ENCODE results near the gene UNK. TPM values are rescaled to one million over a fixed set of nuclear protein-coding genes. Genes with fewer than 3 reads are reported as not detected.

The UNK gene
- total and polyA plus RNA-seq, 2 donors (not counting 3 experiments of a cell fraction or from before 2014, with no cell fraction given) = 18.0 to 23.2 TPM

DNA sequence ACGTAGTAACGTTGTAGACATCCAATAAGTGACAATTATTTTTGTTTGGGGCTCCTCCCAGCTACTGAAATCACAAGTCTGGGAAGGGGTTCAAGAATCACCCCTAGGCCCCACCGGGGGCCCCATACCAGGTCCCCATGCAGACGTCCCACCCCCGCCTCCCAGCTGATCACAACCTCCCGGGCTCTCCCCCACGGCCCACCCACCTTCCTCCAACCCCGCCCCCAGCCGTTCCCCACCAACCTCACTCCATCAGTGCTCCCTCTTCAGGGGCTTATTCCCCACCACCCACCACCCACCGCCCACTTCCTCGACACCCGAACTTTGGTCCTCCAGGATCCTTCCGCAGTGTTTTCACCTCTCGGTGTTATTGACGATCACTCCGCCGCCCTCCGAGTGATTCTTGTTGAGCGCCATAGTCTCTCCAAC is 70.3 kb downstream of the UNK start:
- Histone ChIP-seq H3K36me3 (ENCODE audit: control insufficient read depth in 2 of 2, extremely low read depth in 1 of 2, insufficient read depth in 2 of 2, low read length in 2 of 2) (peaks cover 0 to 13% of the 10 kb centered on the region in 2 experiments), H2AFZ (ENCODE audit: low read depth, low read length) (no peak overlapping the region), H4K20me1 (replicated peaks; ENCODE audit: control insufficient read depth, extremely low read depth, insufficient read depth, low read length) (no peaks in the 10 kb centered on the region), H3K79me2 (ENCODE audit: control insufficient read depth, insufficient read depth, low read length) (peaks cover 13% of the 10 kb centered on the region), H3K4me2 (ENCODE audit: insufficient read depth, low read length) (peak overlapping the region; percentile 84), H3K9me1 (replicated peaks; ENCODE audit: control insufficient read depth, extremely low read depth, insufficient read depth, low read length) (no peaks in the 10 kb centered on the region), H3K4me3 (replicated peaks in 1 of 3; ENCODE audit: insufficient read depth in 1 of 3, low read depth in 1 of 3, low read length in 3 of 3) (peak overlapping the region; percentile 19 to 76 (median 70)), H3K27ac (ENCODE audit: insufficient read depth, low read depth, low read length) (peak overlapping the region; percentile 89), H3K9me3 (replicated peaks; ENCODE audit: control insufficient read depth, insufficient read depth, low read length) (no peaks in the 10 kb centered on the region), H3K9ac (replicated peaks; ENCODE audit: extremely low read depth, insufficient read depth, low read length) (peak overlapping the region; percentile 48), H3K27me3 (ENCODE audit: control insufficient read depth in 2 of 2, insufficient read depth in 2 of 2, low read length in 2 of 2) (no peaks in the 10 kb centered on the region), H3K4me1 (ENCODE audit: control insufficient read depth, extremely low read depth, insufficient read depth, low read length) (peaks cover 39% of the 10 kb centered on the region)
- BruUV-seq (replicated peaks) = no TSS peak
- TF ChIP-seq POLR2AphosphoS5 (IDR thresholded peaks at IDR 0.05; ENCODE audit: insufficient read depth, low read depth, low read length) (no peak), POLR2A (IDR thresholded peaks at IDR 0.05; ENCODE audit: low read depth, low read length) (no peak), GATA2 (IDR thresholded peaks at IDR 0.05; ENCODE audit: insufficient read depth, insufficient read length, low read depth, low read length) (no peak), EZH2 (IDR thresholded peaks at IDR 0.05; ENCODE audit: borderline replicate concordance, low read depth, low read length, severe bottlenecking) (no peak), FOS (IDR thresholded peaks at IDR 0.05; ENCODE audit: borderline replicate concordance, insufficient read depth, low read length) (no peak), MAX (IDR thresholded peaks at IDR 0.05; ENCODE audit: insufficient read depth, insufficient read length) (no peak), JUN (IDR thresholded peaks at IDR 0.05; ENCODE audit: borderline replicate concordance, insufficient read depth, insufficient read length, low read depth) (no peak), MYC (IDR thresholded peaks at IDR 0.05; ENCODE audit: low read depth, low read length) (no peak)
- TF ChIP-seq, protein P1, sequence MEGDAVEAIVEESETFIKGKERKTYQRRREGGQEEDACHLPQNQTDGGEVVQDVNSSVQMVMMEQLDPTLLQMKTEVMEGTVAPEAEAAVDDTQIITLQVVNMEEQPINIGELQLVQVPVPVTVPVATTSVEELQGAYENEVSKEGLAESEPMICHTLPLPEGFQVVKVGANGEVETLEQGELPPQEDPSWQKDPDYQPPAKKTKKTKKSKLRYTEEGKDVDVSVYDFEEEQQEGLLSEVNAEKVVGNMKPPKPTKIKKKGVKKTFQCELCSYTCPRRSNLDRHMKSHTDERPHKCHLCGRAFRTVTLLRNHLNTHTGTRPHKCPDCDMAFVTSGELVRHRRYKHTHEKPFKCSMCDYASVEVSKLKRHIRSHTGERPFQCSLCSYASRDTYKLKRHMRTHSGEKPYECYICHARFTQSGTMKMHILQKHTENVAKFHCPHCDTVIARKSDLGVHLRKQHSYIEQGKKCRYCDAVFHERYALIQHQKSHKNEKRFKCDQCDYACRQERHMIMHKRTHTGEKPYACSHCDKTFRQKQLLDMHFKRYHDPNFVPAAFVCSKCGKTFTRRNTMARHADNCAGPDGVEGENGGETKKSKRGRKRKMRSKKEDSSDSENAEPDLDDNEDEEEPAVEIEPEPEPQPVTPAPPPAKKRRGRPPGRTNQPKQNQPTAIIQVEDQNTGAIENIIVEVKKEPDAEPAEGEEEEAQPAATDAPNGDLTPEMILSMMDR (IDR thresholded peaks at IDR 0.05; ENCODE audit: extremely low read depth in 1 of 2, insufficient read depth in 1 of 2, low read depth in 1 of 2, low read length in 2 of 2) = no peak
- FAIRE-seq (no peak), DNase-seq (ENCODE audit: low read depth, low spot score) (no peak)
- intact Hi-C loops (cut with micrococcal nuclease) = loop anchor here (1.0 to 2.0 kb wide), 6 partner anchors 10 to 70 kb away; partner anchors contain the start of genes TRIM65 and UNK
- dilution Hi-C loops (cut with MboI; ENCODE audit: extremely low pct_ligation_motif_present, low sequenced_read_pairs) = no loop called here
- CTCF ChIA-PET = interaction anchor here (0.7 to 11.3 kb wide), 17 partner anchors 9 to 585 kb away, joined by 3 to 241 read pairs (median 6); partner anchors contain the start of genes MRPL38, TRIM47 and TRIM65
- POLR2A ChIA-PET = interaction anchor here (0.6 to 2.8 kb wide), 11 partner anchors 8 to 220 kb away, joined by 3 to 23 read pairs (median 5); partner anchors contain the start of genes FBF1 and GALR2
